ENCODE data around the gene TRUB2. TPM values are rescaled to one million over a fixed set of nuclear protein-coding genes. Genes with fewer than 3 reads are reported as not detected.

The TRUB2 gene
- total and polyA plus RNA-seq, 8 donors, result 6.6 to 16.5 (median 12.8) TPM

DNA sequence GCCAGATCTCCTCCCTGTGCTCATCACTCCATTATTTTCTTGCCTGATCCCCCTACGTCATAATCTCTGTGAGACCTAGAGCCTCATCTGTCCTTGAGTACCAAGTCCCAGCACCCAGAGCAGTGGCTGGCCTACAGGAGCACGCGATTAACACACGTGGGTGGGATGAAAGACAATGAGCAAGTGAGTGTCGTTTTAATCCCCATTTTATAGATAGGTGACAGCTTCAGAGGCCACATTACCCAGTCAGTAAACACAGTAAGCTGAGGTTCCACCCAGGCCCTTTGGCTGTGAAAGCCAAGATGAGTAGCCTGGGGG lies 17.3 kb downstream of the TRUB2 start:
- TF ChIP-seq, protein P1, sequence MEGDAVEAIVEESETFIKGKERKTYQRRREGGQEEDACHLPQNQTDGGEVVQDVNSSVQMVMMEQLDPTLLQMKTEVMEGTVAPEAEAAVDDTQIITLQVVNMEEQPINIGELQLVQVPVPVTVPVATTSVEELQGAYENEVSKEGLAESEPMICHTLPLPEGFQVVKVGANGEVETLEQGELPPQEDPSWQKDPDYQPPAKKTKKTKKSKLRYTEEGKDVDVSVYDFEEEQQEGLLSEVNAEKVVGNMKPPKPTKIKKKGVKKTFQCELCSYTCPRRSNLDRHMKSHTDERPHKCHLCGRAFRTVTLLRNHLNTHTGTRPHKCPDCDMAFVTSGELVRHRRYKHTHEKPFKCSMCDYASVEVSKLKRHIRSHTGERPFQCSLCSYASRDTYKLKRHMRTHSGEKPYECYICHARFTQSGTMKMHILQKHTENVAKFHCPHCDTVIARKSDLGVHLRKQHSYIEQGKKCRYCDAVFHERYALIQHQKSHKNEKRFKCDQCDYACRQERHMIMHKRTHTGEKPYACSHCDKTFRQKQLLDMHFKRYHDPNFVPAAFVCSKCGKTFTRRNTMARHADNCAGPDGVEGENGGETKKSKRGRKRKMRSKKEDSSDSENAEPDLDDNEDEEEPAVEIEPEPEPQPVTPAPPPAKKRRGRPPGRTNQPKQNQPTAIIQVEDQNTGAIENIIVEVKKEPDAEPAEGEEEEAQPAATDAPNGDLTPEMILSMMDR (IDR thresholded peaks at IDR 0.05), result no peak

DNA sequence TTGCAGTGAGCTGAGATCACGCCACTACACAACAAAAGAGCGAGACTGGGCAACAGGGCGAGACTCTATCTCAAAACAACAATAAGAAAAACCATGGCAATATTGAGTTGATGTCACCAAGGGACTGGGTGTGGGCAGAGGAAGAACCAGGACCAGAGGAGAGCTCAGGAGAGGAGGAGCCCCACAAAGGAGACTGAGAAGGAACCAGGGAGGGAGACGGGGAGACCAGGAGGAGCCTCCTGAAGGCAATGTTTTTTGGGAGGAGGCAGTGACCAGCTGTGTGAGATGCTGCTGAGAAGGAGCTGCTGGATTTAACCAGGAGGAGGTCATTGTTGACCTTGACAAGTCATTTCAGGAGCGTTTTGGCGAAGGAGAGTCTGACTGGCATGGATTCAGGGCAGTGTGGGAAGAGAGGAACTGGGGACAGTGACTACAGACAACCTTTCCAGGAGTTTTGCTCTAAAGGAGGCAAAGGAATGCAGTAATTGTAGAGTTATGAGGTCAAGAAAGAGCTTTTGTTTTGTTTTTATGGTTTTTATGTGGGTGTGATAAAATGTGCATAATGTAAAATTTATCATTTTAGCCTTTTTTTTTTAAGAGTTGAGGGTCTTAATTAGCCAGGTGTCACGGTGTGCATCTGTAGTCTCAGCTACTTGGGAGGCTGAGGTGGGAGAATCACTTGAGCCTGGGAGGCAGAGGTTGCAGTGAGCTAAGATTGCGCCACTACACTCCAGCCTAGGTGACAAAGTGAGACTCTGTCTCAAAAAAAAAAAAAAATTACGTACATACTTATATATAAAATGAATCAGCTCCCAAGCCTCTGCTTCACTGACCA lies 17.9 kb downstream of the TRUB2 start:
- intact Hi-C loops (cut with DNase I), result no loop called here
- FAIRE-seq, result no peak
- Histone ChIP-seq H3K4me1 (no peaks in the 10 kb centered on the region), H3K27ac (no peak overlapping the region), H3K27me3 (no peaks in the 10 kb centered on the region), H3K9me3 (no peaks in the 10 kb centered on the region), H3K4me3 (no peak overlapping the region), H3K36me3 (peaks cover 0 to 6% (median 4%) of the 10 kb centered on the region in 3 donors)
- TF ChIP-seq, protein P1 (IDR thresholded peaks at IDR 0.05), result no peak
- no peak for DNase-seq
- ATAC-seq, result no peak
- WGBS, 2 donors, result 68 to 78% methylated on average over 9 of the region's 9 CpGs

More for the DNA sequence above, 17.3 kb downstream of the TRUB2 start:
- ATAC-seq (no peak), DNase-seq (no peak), FAIRE-seq (no peak)
- WGBS, 2 donors, result 55 to 67% methylated on average over 5 of the region's 5 CpGs
- no peaks in the 10 kb centered on the region for H3K9me3 ChIP-seq
- no peak overlapping the region for H3K4me3 ChIP-seq
- intact Hi-C loops (cut with DNase I), result no loop called here
- H3K27me3 ChIP-seq, result no peaks in the 10 kb centered on the region
- no peaks in the 10 kb centered on the region for H3K4me1 ChIP-seq
- peaks cover 0 to 12% (median 7%) of the 10 kb centered on the region in 3 donors for H3K36me3 ChIP-seq
- no peak overlapping the region for H3K27ac ChIP-seq

DNA sequence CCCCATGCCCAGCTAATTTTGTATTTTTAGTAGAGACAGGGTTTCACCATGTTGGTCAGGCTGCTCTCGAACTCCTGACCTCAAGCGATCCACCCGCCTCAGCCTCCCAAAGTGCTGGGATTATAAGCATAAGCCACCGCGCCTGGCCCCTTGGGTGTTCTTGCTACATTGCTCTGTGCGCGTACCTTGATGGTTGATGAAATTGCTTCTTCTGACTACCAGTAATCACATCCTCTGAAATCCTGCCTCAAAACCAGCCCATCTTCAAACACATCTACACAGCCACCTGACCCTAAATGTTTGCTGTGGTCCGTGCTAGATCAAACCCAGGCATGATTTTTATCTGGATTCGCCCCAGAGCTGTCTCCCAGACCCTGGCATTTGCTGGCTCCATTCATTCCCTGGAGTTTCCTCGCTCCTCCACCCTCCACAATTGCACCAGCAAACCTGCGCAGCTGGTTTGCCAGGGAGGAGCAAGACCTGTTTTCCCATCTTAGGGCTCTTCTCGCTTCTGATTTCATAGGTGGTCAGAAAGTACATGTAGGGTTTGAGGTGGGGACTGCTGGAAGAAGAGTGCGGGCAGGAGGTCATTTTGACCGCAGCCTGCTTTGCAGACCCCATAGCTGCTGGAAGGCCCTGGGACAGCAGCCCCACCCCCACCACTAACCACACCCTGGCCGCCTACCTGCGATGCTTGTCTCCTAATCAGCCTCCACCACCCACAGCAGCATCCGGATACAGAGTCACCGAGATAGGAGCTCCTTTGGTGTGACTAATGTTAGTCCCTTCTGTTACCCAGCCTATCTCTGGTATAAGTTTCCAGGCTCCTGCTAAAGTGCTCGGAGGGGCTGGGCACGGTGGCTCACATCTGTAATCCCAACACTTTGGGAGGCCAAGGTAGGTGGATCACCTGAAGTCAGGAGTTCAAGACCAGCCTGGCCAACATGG lies 23.4 kb downstream of the TRUB2 start:
- no peak for FAIRE-seq
- H3K4me1 ChIP-seq, result peaks cover 0 to 6% (median 6%) of the 10 kb centered on the region in 3 donors
- ATAC-seq, result no peak
- no peaks in the 10 kb centered on the region for H3K36me3 ChIP-seq
- H3K27ac ChIP-seq, result no peak overlapping the region
- H3K4me3 ChIP-seq, result no peak overlapping the region
- TF ChIP-seq, protein P1 (IDR thresholded peaks at IDR 0.05), result no peak
- WGBS, 2 donors, result 77 to 79% methylated on average over 20 of the region's 20 CpGs
- H3K9me3 ChIP-seq, result no peaks in the 10 kb centered on the region
- intact Hi-C loops (cut with DNase I), result loop anchor here in 1 of 3 donors (10.0 kb wide), 1 partner anchor 46 kb away; the partner anchor contains the start of gene SLC27A4
- H3K27me3 ChIP-seq, result no peaks in the 10 kb centered on the region
- DNase-seq, result no peak

DNA sequence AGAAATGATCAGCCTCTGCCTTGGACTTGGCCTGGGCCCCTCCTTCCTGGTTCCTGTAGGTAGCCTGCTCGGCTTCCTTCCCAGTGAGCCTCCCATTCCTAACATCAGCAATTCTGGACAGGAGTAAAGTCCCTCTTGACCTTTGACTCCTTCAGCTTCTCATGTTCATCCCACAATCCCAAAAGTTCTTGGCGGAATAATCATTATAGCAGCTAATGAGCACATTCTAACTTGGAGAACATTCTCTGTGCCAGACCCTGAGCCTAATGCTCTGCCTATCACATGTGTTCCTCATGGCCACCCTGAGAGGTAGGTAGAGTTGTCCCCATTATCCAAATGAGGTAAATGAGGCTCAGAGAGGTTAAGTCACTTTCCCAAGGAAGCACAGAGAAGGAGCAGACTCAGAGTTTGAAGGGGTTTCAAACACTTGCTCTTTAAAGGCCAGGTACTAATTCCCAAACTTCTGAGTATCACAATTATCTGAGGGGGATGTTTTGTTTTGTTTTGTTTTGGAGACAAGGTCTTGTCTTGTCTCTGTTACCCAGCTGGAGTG lies 24.9 kb downstream of the TRUB2 start:
- intact Hi-C loops (cut with DNase I), result loop anchor here in 1 of 3 donors (10.0 kb wide), 1 partner anchor 48 kb away; the partner anchor contains the start of gene SLC27A4
- Histone ChIP-seq H3K9me3 (no peaks in the 10 kb centered on the region), H3K27ac (no peak overlapping the region), H3K4me1 (peaks cover 0 to 6% (median 6%) of the 10 kb centered on the region in 3 donors), H3K27me3 (no peaks in the 10 kb centered on the region), H3K36me3 (no peaks in the 10 kb centered on the region), H3K4me3 (no peak overlapping the region)
- DNase-seq (no peak), ATAC-seq (no peak), FAIRE-seq (no peak)
- WGBS, 2 donors, result 87 to 89% methylated on average over 2 of the region's 2 CpGs
- TF ChIP-seq, protein P1 (IDR thresholded peaks at IDR 0.05), result no peak

Data from pancreas (tissue), 10 donors.